K562 (cell line): ENCODE data around the gene NAA40. TPM values are rescaled to one million over a fixed set of nuclear protein-coding genes. Genes with fewer than 3 reads are reported as not detected.
A peak's percentile ranks its signal among the peaks of the same experiment; 100 is the strongest.

Source experiments
- ATAC-seq: fragments of 200-7000 bp; cut with Tn5 transposase; 3 replicates; pipeline ENCODE4 v1.9.1; 2020; ENCODE audit warnings: moderate library complexity
- BruUV-seq: library from RNA; stranded (reverse); fragments of 400-500 nt; replicated peaks from 2 replicates; lab custom pipeline; 2021; lab: Mats Ljungman, UMichigan
- CTCF ChIA-PET: fragments of 300-600 bp; formaldehyde crosslinking; extraction: SDS; loops from one replicate; lab custom pipeline; 2021; ENCODE audit warnings: low intra/inter-chr PET ratio; lab: Yijun Ruan, JAX
- POLR2A ChIA-PET: fragments of 300-600, 350-650 bp; sonication (Branson Sonifier 250); formaldehyde crosslinking; extraction: SDS; loops from one replicate; lab custom pipeline; 2021; ENCODE audit warnings: antibody characterized with exemption, inconsistent platforms; lab: Yijun Ruan, JAX
- DNase-seq, 4 experiments: peaks; one replicate each; pipeline versions ENCODE4 v3.0.0 to v3.0.0-alpha.2; 2011 to 2018; ENCODE audit warnings: low spot score in 3 of 4, mixed read lengths in 3 of 4; ENCODE audit errors: extremely low read depth in 1 of 4
- FAIRE-seq: peaks from 2 replicates; lab custom pipeline; 2011; peaks lifted over from hg19 to GRCh38; lab: Jason Lieb, UNC
- H2AFZ ChIP-seq: 2 replicates; pipeline ENCODE4 v1.6.0; 2011; ENCODE audit warnings: low read depth, low read length, control low read depth, inconsistent platforms
- H3K27ac ChIP-seq: fragments of 200-600 bp; 3 replicates; pipeline ENCODE4 v1.8.0; 2011; ENCODE audit warnings: low read depth, mild to moderate bottlenecking, control low read depth, inconsistent platforms, low read length, moderate library complexity, mixed read lengths; ENCODE audit errors: extremely low read depth
- H3K27me3 ChIP-seq, 2 experiments: fragments of 300-600 bp in 1 of 2; 2 replicates in 1 of 2; 3 replicates in 1 of 2; pipeline versions ENCODE4 v1.6.0 to v1.8.0; 2011; ENCODE audit warnings: inconsistent platforms in 2 of 2, low read length in 2 of 2, mild to moderate bottlenecking in 1 of 2, mixed read lengths in 1 of 2, moderate library complexity in 1 of 2; ENCODE audit not compliant: control insufficient read depth in 2 of 2, insufficient read depth in 2 of 2
- H3K36me3 ChIP-seq: fragments of 300-600 bp; 3 replicates; pipeline ENCODE4 v1.8.0; 2011; ENCODE audit warnings: mild to moderate bottlenecking, low read length, inconsistent platforms; ENCODE audit not compliant: control insufficient read depth, insufficient read depth
- H3K4me1 ChIP-seq, 2 experiments: fragments of 200-600 bp in 1 of 2; replicated peaks in 1 of 2; 2 replicates in 1 of 2; 3 replicates in 1 of 2; pipeline versions ENCODE4 v1.5.1 to v1.8.0; 2011; ENCODE audit warnings: inconsistent platforms in 2 of 2, low read length in 2 of 2, mild to moderate bottlenecking in 1 of 2, mixed read lengths in 1 of 2, moderate library complexity in 1 of 2; ENCODE audit not compliant: control insufficient read depth in 2 of 2, insufficient read depth in 2 of 2
- H3K4me2 ChIP-seq: 2 replicates; pipeline ENCODE4 v1.6.1; 2011; ENCODE audit warnings: low read length, control low read depth, inconsistent platforms, mixed read lengths; ENCODE audit not compliant: insufficient read depth
- H3K4me3 ChIP-seq: fragments of 200-600 bp; sonication (generic), shearing (Covaris generic); 2 replicates; pipeline ENCODE4 v1.5.1; 2016; ENCODE audit warnings: control low read depth, inconsistent platforms
- H3K79me2 ChIP-seq: fragments of 200-600 bp; 3 replicates; pipeline ENCODE4 v1.8.0; 2011; ENCODE audit warnings: low read length, inconsistent platforms; ENCODE audit not compliant: control insufficient read depth, insufficient read depth
- H3K9ac ChIP-seq, 2 experiments: 2 replicates each; pipeline versions ENCODE4 v1.6.0 to v1.6.1; 2011; ENCODE audit warnings: low read depth in 2 of 2, low read length in 2 of 2, control low read depth in 1 of 2, inconsistent platforms in 1 of 2, mild to moderate bottlenecking in 1 of 2, mixed read lengths in 1 of 2; ENCODE audit not compliant: insufficient read depth in 1 of 2
- H3K9me1 ChIP-seq: one replicate; pipeline ENCODE4 v1.6.0; 2011; ENCODE audit warnings: inconsistent platforms, mild to moderate bottlenecking, low read length, moderate library complexity; ENCODE audit not compliant: control insufficient read depth, insufficient read depth
- H3K9me3 ChIP-seq: replicated peaks from 2 replicates; pipeline ENCODE4 v1.5.1; 2011; ENCODE audit warnings: low read depth, low read length, inconsistent platforms; ENCODE audit not compliant: control insufficient read depth, insufficient read depth
- H4K20me1 ChIP-seq: replicated peaks from 2 replicates; pipeline ENCODE4 v1.6.1; 2011; ENCODE audit warnings: low read length, inconsistent platforms, mixed read lengths; ENCODE audit not compliant: control insufficient read depth, insufficient read depth
- CTCF ChIP-seq, 3 experiments: IDR thresholded peaks in 2 of 3; conservative IDR thresholded peaks in 1 of 3; 2 replicates each; pipeline ENCODE4 v1.5.1; 2011 to 2012; ENCODE audit warnings: low read length in 3 of 3, mild to moderate bottlenecking in 3 of 3, control low read depth in 2 of 3, improper control_type of control experiment in 1 of 3, inconsistent platforms in 1 of 3, low read depth in 1 of 3, mixed read lengths in 1 of 3, moderate library complexity in 1 of 3; ENCODE audit not compliant: insufficient read depth in 2 of 3
- FOSL1 ChIP-seq: fragments of 200-800 bp; sonication (Bioruptor generic); conservative IDR thresholded peaks from 2 replicates; pipeline ENCODE4 v1.6.1; 2016; ENCODE audit warnings: missing genetic modification characterization, missing compliant biosample characterization
- RAD21 ChIP-seq, 2 experiments: fragments of 250-450 bp in 1 of 2; fragments of 450-650 bp in 1 of 2; sonication (Bioruptor Pico) in 1 of 2; formaldehyde crosslinking in 1 of 2; IDR thresholded peaks in 1 of 2; conservative IDR thresholded peaks in 1 of 2; 2 replicates each; pipeline versions ENCODE4 v1.4.0 to v1.8.0; 2020 to 2022; ENCODE audit warnings: mild to moderate bottlenecking in 2 of 2, moderate library complexity in 1 of 2
- SMARCB1 ChIP-seq: IDR thresholded peaks from 2 replicates; pipeline ENCODE4 v1.6.1; 2011; ENCODE audit warnings: improper control_type of control experiment, low read depth; ENCODE audit not compliant: insufficient read length
- TRIM24 ChIP-seq, 2 experiments: fragments of 450-650 bp; IDR thresholded peaks; 2 replicates each; pipeline ENCODE4 v1.6.1; 2016
- ZNF146 ChIP-seq: IDR thresholded peaks from one replicate; pipeline ENCODE4 v1.6.1; 2018; ENCODE audit warnings: missing compliant biosample characterization; ENCODE audit not compliant: unreplicated experiment
- ZNF316 ChIP-seq: fragments of 450-650 bp; IDR thresholded peaks from 2 replicates; pipeline ENCODE4 v1.6.1; 2016
- ZNF77 ChIP-seq: fragments of 250-450 bp; sonication (Bioruptor Pico); IDR thresholded peaks from 2 replicates; pipeline ENCODE4 v1.5.0; 2020
- WGBS: fragments of 100-300 bp; shearing (Covaris generic); methylation state at CpG from one replicate; pipeline ENCODE4 v1.1.6; 2016; ENCODE audit warnings: low coverage, mixed read lengths; ENCODE audit not compliant: insufficient coverage; ENCODE audit errors: missing lambda C conversion rate; 5-methylcytosine and 5-hydroxymethylcytosine counted together
- in situ Hi-C: fragments of 300-500 bp; cut with MboI; formaldehyde crosslinking; loops from 4 replicates; pipeline ENCODE4 v1.15.0; 2018; ENCODE audit warnings: inconsistent platforms, mixed read lengths
- intact Hi-C: fragments of 100-400 bp; cut with micrococcal nuclease; formaldehyde crosslinking; loops from 2 replicates; pipeline ENCODE4 v1.14.2; 2022
- polyA plus RNA-seq, 8 experiments: library from polyadenylated mRNA; depleted of rRNA in 4 of 8; stranded (reverse) in 5 of 8; unstranded in 3 of 8; fragments of >200 nt; fragmentation: Nextera tagmentation in 2 of 8; fragmentation: Illumina TruSeq in 1 of 8; extraction: Ambion mirVana in 2 of 8; extraction: Trizol in 1 of 8; gene quantifications; 2 replicates each; pipeline versions ENCODE4 v1.2.1 to v1.2.3, GENCODE V29; 2011 to 2014; ENCODE audit warnings: inconsistent platforms in 1 of 8, missing spikeins in 1 of 8
- total RNA-seq, 7 experiments: library from RNA; depleted of rRNA in 6 of 7; stranded (reverse); fragments of >200 nt in 6 of 7; fragmentation: Illumina TruSeq in 2 of 7; extraction: Trizol in 2 of 7; gene quantifications; 2 replicates each; pipeline versions ENCODE4 v1.2.1 to v1.2.3, GENCODE V29; 2011 to 2021; ENCODE audit warnings: low replicate concordance in 1 of 7

Gene NAA40
- total and polyA plus RNA-seq, 9 of the 15 experiments (the other 6 are each of a cell fraction or from before 2014, with no cell fraction given): 6.2 to 39.0 (median 23.1) TPM

DNA sequence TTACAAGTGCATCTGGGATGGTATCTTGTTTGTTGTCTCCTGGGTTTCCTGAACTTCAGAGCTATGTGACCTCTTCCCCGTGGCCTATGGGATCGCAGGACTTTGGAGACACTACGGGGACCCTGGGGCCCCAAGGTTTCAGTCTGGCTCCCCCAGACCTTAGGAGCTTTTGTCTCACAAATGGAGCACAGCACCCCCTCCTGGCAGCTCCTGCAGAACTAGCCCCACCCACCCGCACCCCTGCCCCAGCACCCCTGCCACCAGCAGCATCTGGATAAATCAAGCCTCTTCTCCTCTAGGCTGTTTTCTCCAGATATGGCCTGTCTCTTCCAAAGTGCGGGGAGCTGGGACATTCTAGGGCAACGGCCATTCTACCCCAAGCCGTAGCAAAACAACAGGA, 32.2 kb upstream of the NAA40 start:
- ATAC-seq: peak; percentile 51
- Histone ChIP-seq H4K20me1 (0 out of 2 replicates have a peak, but pooled peaks cover 11% of the 10 kb centered on the region), H3K36me3 (peaks cover 80% of the 10 kb centered on the region; the same call in 2 of the 3 replicates), H3K4me2 (no peak overlapping the region), H3K79me2 (no peaks in the 10 kb centered on the region), H3K27ac (no peak overlapping the region), H3K9me3 (no peaks in the 10 kb centered on the region)
- 88% methylated on average over 7 of the region's 7 CpGs for WGBS
- TF ChIP-seq ZNF316 (no peak), TRIM24 (IDR thresholded peaks at IDR 0.05) (no peak), RAD21 (CRISPR knock-in tag; conservative IDR thresholded peaks at IDR 0.05 in 1 of 2, IDR thresholded peaks at IDR 0.05 in 1 of 2) (peak in 1 of 2 experiments; percentile 14; a peak in 1 of 4 replicates), ZNF146 (no peak), FOSL1 (tag) (no peak), CTCF (IDR thresholded peaks at IDR 0.05 in 2 of 3, conservative IDR thresholded peaks at IDR 0.05 in 1 of 3; ENCODE audit: insufficient read depth in 2 of 3, low read depth in 1 of 3, low read length in 3 of 3) (peak; percentile 22 to 42 (median 36); a peak in 4 of 6 replicates), ZNF77 (CRISPR knock-in tag) (no peak), SMARCB1 (no peak)
- TF ChIP-seq, all 486 proteins: peak for 2
- no TSS peak for BruUV-seq
- in situ Hi-C loops (no loop called here), intact Hi-C loops (loop anchor here (1.0 kb wide), 1 partner anchor 69 kb away; no protein-coding TSS in a partner anchor)
- Histone ChIP-seq H3K27me3 (no peaks in the 10 kb centered on the region), H2AFZ (no peak overlapping the region), H3K9ac (no peak overlapping the region), H3K4me1 (peaks cover 0 to 36% of the 10 kb centered on the region in 2 experiments; a peak in 2 of 5 replicates), H3K4me3 (no peak overlapping the region), H3K9me1 (no peaks in the 10 kb centered on the region)
- ChIA-PET POLR2A (interaction anchor here (0.7 to 1.3 kb wide), 4 partner anchors 9 to 279 kb away, joined by 3 to 4 read pairs (median 4); partner anchors contain the start of gene STIP1), CTCF (interaction anchor here (2.2 kb wide), 1 partner anchor 69 kb away, joined by 13 read pairs; no protein-coding TSS in a partner anchor)
- DNase-seq (peak; percentile 52 to 71 (median 66)), FAIRE-seq (no peak)
